Trophoblast cell (in vitro differentiated cells and primary cell): ENCODE results near the gene ARHGAP42.

Source experiments
- DNase-seq, 2 donors: peaks; one replicate each; pipeline ENCODE4 v3.0.0-alpha.2; 2016
- H2AFZ ChIP-seq: 2 replicates; pipeline ENCODE4 v1.6.1; 2013; ENCODE audit warnings: low read length, moderate library complexity, mild to moderate bottlenecking; ENCODE audit not compliant: insufficient read depth, poor library complexity
- H2AK5ac ChIP-seq: 2 replicates; pipeline ENCODE4 v1.6.1; 2013; ENCODE audit warnings: mild to moderate bottlenecking, low read length
- H2BK120ac ChIP-seq: 2 replicates; pipeline ENCODE4 v1.6.1; 2013; ENCODE audit warnings: low read length, mild to moderate bottlenecking, moderate library complexity; ENCODE audit not compliant: insufficient read depth, poor library complexity
- H2BK12ac ChIP-seq: 2 replicates; pipeline ENCODE4 v1.6.1; 2013; ENCODE audit warnings: mild to moderate bottlenecking, low read length, moderate library complexity
- H2BK5ac ChIP-seq: 2 replicates; pipeline ENCODE4 v1.6.1; 2013; ENCODE audit warnings: low read length, low read depth, moderate library complexity, mild to moderate bottlenecking; ENCODE audit not compliant: poor library complexity
- H3K14ac ChIP-seq: 2 replicates; pipeline ENCODE4 v1.6.1; 2013; ENCODE audit warnings: mild to moderate bottlenecking, low read length
- H3K18ac ChIP-seq: 2 replicates; pipeline ENCODE4 v1.6.1; 2013; ENCODE audit warnings: mild to moderate bottlenecking, low read length
- H3K23ac ChIP-seq: 2 replicates; pipeline ENCODE4 v1.6.1; 2013; ENCODE audit warnings: low read length
- H3K27ac ChIP-seq: 2 replicates; pipeline ENCODE4 v1.5.1; 2013; ENCODE audit warnings: low read depth, mild to moderate bottlenecking, inconsistent platforms, low read length, moderate library complexity
- H3K27me3 ChIP-seq: 2 replicates; pipeline ENCODE4 v1.6.1; 2013; ENCODE audit warnings: inconsistent platforms, mild to moderate bottlenecking, low read length, moderate library complexity; ENCODE audit not compliant: insufficient read depth
- H3K36me3 ChIP-seq, 2 experiments: 1 replicate in 1 of 2; 2 replicates in 1 of 2; pipeline ENCODE4 v1.6.1; 2013; ENCODE audit warnings: low read length in 2 of 2, mild to moderate bottlenecking in 2 of 2, moderate library complexity in 1 of 2; ENCODE audit not compliant: insufficient read depth in 2 of 2, control insufficient read depth in 1 of 2
- H3K4ac ChIP-seq: 2 replicates; pipeline ENCODE4 v1.6.1; 2013; ENCODE audit warnings: low read depth, mild to moderate bottlenecking, low read length, moderate library complexity
- H3K4me1 ChIP-seq, 2 experiments: 1 replicate in 1 of 2; 2 replicates in 1 of 2; pipeline ENCODE4 v1.6.1; 2013; ENCODE audit warnings: low read length in 2 of 2, mild to moderate bottlenecking in 2 of 2, moderate library complexity in 1 of 2; ENCODE audit not compliant: insufficient read depth in 2 of 2, control insufficient read depth in 1 of 2
- H3K4me2 ChIP-seq: 2 replicates; pipeline ENCODE4 v1.6.1; 2013; ENCODE audit warnings: inconsistent platforms, mild to moderate bottlenecking, low read length, moderate library complexity
- H3K4me3 ChIP-seq: 2 replicates; pipeline ENCODE4 v1.5.1; 2013; ENCODE audit warnings: mild to moderate bottlenecking, low read depth, low read length, inconsistent platforms
- H3K79me1 ChIP-seq: one replicate; pipeline ENCODE4 v1.6.1; 2013; ENCODE audit warnings: low read length
- H3K79me2 ChIP-seq: 2 replicates; pipeline ENCODE4 v1.6.1; 2013; ENCODE audit warnings: low read length, mild to moderate bottlenecking; ENCODE audit not compliant: control insufficient read depth, insufficient read depth, poor library complexity
- H3K9ac ChIP-seq: 2 replicates; pipeline ENCODE4 v1.6.1; 2013; ENCODE audit warnings: mild to moderate bottlenecking, low read length
- H3K9me3 ChIP-seq: 2 replicates; pipeline ENCODE4 v1.6.1; 2013; ENCODE audit warnings: low read depth, mild to moderate bottlenecking, control low read depth, inconsistent platforms, low read length; ENCODE audit not compliant: insufficient read depth
- H4K12ac ChIP-seq: 2 replicates; pipeline ENCODE4 v1.6.1; 2013; ENCODE audit warnings: low read depth, mild to moderate bottlenecking, low read length, moderate library complexity
- H4K8ac ChIP-seq: 2 replicates; pipeline ENCODE4 v1.6.1; 2013; ENCODE audit warnings: low read depth, mild to moderate bottlenecking, low read length, moderate library complexity
- H4K91ac ChIP-seq: one replicate; pipeline ENCODE4 v1.6.1; 2013; ENCODE audit warnings: low read depth, mild to moderate bottlenecking, low read length, moderate library complexity
- WGBS: extraction: QIAGEN DNeasy Blood & Tissue Kit; methylation state at CpG from one replicate; pipeline ENCODE4 v1.1.7; 2013; ENCODE audit warnings: missing lambda C conversion rate; ENCODE audit not compliant: insufficient read length, insufficient coverage; ENCODE audit errors: extremely low coverage; 5-methylcytosine and 5-hydroxymethylcytosine counted together

Gene ARHGAP42

GRCh38 chr11:100902454-100903141 is 215.5 kb downstream of the ARHGAP42 start:
- H4K12ac ChIP-seq: no peak overlapping the region
- H3K79me2 ChIP-seq: no peaks in the 10 kb centered on the region
- no peak overlapping the region for H3K14ac ChIP-seq
- no peak overlapping the region for H3K4me3 ChIP-seq
- no CpG with 5 or more reads among the region's 7 CpGs for WGBS
- H2AK5ac ChIP-seq: no peak overlapping the region
- no peaks in the 10 kb centered on the region for H3K27me3 ChIP-seq
- H3K4me1 ChIP-seq: no peaks in the 10 kb centered on the region
- H3K9ac ChIP-seq: no peak overlapping the region
- H3K9me3 ChIP-seq: no peaks in the 10 kb centered on the region
- H2BK120ac ChIP-seq: no peak overlapping the region
- no peak overlapping the region for H2AFZ ChIP-seq
- H3K4me2 ChIP-seq: no peak overlapping the region
- no peak overlapping the region for H3K23ac ChIP-seq
- H4K8ac ChIP-seq: no peak overlapping the region
- no peak overlapping the region for H4K91ac ChIP-seq
- no peak overlapping the region for H2BK5ac ChIP-seq
- no peaks in the 10 kb centered on the region for H3K36me3 ChIP-seq
- no peak overlapping the region for H3K18ac ChIP-seq
- peak; percentile 7 to 51 for DNase-seq
- no peak overlapping the region for H3K27ac ChIP-seq
- no peak overlapping the region for H2BK12ac ChIP-seq
- no peaks in the 10 kb centered on the region for H3K79me1 ChIP-seq
- no peak overlapping the region for H3K4ac ChIP-seq

- no peak overlapping the region for H3K27ac ChIP-seq
- no peak overlapping the region for H4K8ac ChIP-seq
- H2AK5ac ChIP-seq: no peak overlapping the region
- no CpG with 5 or more reads among the region's 1 CpG for WGBS
- H3K36me3 ChIP-seq: no peaks in the 10 kb centered on the region
- H3K4ac ChIP-seq: no peak overlapping the region
- no peak overlapping the region for H3K4me3 ChIP-seq
- no peaks in the 10 kb centered on the region for H3K4me1 ChIP-seq
- no peak overlapping the region for H3K9ac ChIP-seq
- H4K91ac ChIP-seq: no peak overlapping the region
- H3K14ac ChIP-seq: no peak overlapping the region
- no peaks in the 10 kb centered on the region for H3K79me2 ChIP-seq
- H3K9me3 ChIP-seq: no peaks in the 10 kb centered on the region
- no peak overlapping the region for H3K18ac ChIP-seq
- no peak overlapping the region for H3K23ac ChIP-seq
- H2AFZ ChIP-seq: no peak overlapping the region
- peak; percentile 38 to 69 for DNase-seq
- H3K79me1 ChIP-seq: no peaks in the 10 kb centered on the region
- no peak overlapping the region for H2BK5ac ChIP-seq
- no peak overlapping the region for H4K12ac ChIP-seq
- no peak overlapping the region for H3K4me2 ChIP-seq
- no peak overlapping the region for H2BK12ac ChIP-seq
- no peaks in the 10 kb centered on the region for H3K27me3 ChIP-seq
- H2BK120ac ChIP-seq: no peak overlapping the region
These were observed 216.2 kb downstream of the ARHGAP42 start for GRCh38 chr11:100903284-100903683.

GRCh38 chr11:100905684-100906083 is 218.6 kb downstream of the ARHGAP42 start:
- Histone ChIP-seq H3K79me2 (no peaks in the 10 kb centered on the region), H2AFZ (no peak overlapping the region), H4K91ac (no peak overlapping the region), H2BK120ac (no peak overlapping the region), H2BK12ac (no peak overlapping the region), H3K23ac (no peak overlapping the region), H3K4ac (no peak overlapping the region), H2AK5ac (no peak overlapping the region), H3K36me3 (no peaks in the 10 kb centered on the region), H4K8ac (no peak overlapping the region), H3K9ac (no peak overlapping the region), H3K27ac (no peak overlapping the region), H3K18ac (no peak overlapping the region), H3K14ac (no peak overlapping the region), H3K27me3 (no peaks in the 10 kb centered on the region), H2BK5ac (no peak overlapping the region), H3K79me1 (no peaks in the 10 kb centered on the region), H4K12ac (no peak overlapping the region), H3K4me1 (no peaks in the 10 kb centered on the region), H3K4me2 (no peak overlapping the region), H3K9me3 (no peaks in the 10 kb centered on the region), H3K4me3 (no peak overlapping the region)
- DNase-seq: no peak
- WGBS: no CpG with 5 or more reads among the region's 13 CpGs

GRCh38 chr11:100908746-100909145 is 221.7 kb downstream of the ARHGAP42 start:
- no peak overlapping the region for H3K4ac ChIP-seq
- H3K9me3 ChIP-seq: no peaks in the 10 kb centered on the region
- no CpG with 5 or more reads among the region's 2 CpGs for WGBS
- H4K12ac ChIP-seq: no peak overlapping the region
- H3K4me3 ChIP-seq: no peak overlapping the region
- H2AFZ ChIP-seq: no peak overlapping the region
- no peak overlapping the region for H3K9ac ChIP-seq
- H3K27me3 ChIP-seq: no peaks in the 10 kb centered on the region
- H3K79me2 ChIP-seq: no peaks in the 10 kb centered on the region
- no peak overlapping the region for H4K91ac ChIP-seq
- no peak overlapping the region for H3K18ac ChIP-seq
- H2BK5ac ChIP-seq: no peak overlapping the region
- no peaks in the 10 kb centered on the region for H3K79me1 ChIP-seq
- no peak overlapping the region for H4K8ac ChIP-seq
- H3K36me3 ChIP-seq: no peaks in the 10 kb centered on the region
- no peak overlapping the region for H2BK12ac ChIP-seq
- no peaks in the 10 kb centered on the region for H3K4me1 ChIP-seq
- no peak overlapping the region for H2BK120ac ChIP-seq
- H3K27ac ChIP-seq: no peak overlapping the region
- no peak overlapping the region for H3K14ac ChIP-seq
- H2AK5ac ChIP-seq: no peak overlapping the region
- DNase-seq: no peak
- no peak overlapping the region for H3K23ac ChIP-seq
- no peak overlapping the region for H3K4me2 ChIP-seq
